Activated CD8-positive, alpha-beta memory T cell treated with anti-CD3 and anti-CD28 coated beads, Interleukin-2, amount 50 U/mL, for 24 hours (primary cell): ENCODE data around the gene GRXCR2.
A peak's percentile ranks its signal among the peaks of the same experiment; 100 is the strongest.

ENCODE experiments used
- DNase-seq: peaks from one replicate; pipeline ENCODE4 v3.0.0-alpha.2; 2020; ENCODE audit errors: extremely low read depth

GRXCR2 gene

GRCh38 chr5:145834917-145835847, 37.6 kb downstream of the GRXCR2 start, which contains the start of gene PRELID2:
PRELID2 (minus strand) TSS chr5:145835342; CDS start chr5:145835251, 91 bp downstream.
- peak; percentile 8 for DNase-seq

DNA sequence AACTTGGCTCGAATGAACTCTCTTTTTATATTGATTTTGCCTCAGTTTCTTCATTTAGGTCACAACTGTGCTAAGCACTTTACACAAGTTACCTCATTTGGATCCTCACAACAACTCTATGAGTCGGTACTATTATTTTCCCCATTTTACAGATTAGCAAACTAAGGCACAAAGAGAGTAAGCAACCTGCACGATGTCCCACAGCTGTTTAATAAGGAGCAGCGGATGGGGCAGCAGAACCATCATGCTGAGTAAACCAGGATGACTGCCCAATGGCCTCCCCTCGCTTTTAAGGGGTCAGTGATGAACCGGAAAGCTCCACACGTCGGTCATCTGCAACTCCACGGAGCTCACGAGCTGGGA, 38.3 kb downstream of the GRXCR2 start:
- DNase-seq, result no peak

GRCh38 chr5:145833631-145834200, 39.1 kb downstream of the GRXCR2 start:
- DNase-seq, result no peak

GRCh38 chr5:145830594-145830993, 42.2 kb downstream of the GRXCR2 start:
- no peak for DNase-seq

- no peak for DNase-seq
These were observed 43.0 kb downstream of the GRXCR2 start for GRCh38 chr5:145829708-145830361.

DNA sequence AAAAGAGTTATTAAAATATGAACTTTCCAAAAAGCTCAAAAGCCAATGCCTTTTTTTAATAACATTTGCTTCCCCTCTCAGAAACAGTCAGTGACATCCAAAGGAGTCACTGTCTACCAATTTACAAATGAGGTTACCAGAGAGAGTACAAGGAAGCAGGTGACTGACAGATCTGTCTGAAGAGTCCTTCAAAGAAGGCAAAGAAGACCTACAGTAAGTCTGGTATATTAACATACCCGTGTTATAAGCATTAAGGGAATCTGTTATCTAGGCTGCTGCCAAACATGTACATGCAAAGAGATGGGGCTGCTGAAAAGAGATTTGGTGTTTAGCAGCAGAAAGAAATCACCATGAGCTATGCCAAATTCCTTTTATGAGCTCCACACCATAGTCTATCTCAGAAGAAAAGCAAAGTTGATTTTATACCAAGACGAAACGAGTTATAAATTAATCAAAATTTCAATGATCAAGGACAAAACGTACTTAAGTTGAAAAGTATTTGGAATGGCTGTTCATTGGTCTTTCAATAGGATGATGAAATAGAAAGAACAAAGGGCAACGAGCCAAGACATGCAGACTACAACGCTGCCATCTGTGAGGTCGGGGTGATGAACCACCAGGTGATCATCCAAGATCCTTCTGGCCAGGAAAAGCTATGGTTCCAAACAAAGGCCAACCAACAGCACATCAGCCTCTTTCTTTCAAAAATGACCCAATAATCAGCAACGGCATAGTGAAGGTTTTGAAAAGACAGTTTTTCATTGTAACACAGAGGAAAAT, 45.7 kb downstream of the GRXCR2 start:
- no peak for DNase-seq

GRCh38 chr5:145825751-145826180, 47.0 kb downstream of the GRXCR2 start:
- DNase-seq, result no peak

GRCh38 chr5:145824040-145824439, 48.8 kb downstream of the GRXCR2 start:
- DNase-seq, result no peak

- DNase-seq, result no peak
These were observed 54.2 kb downstream of the GRXCR2 start for GRCh38 chr5:145818604-145819003.

GRCh38 chr5:145812877-145813276, 59.9 kb downstream of the GRXCR2 start:
- no peak for DNase-seq

DNA sequence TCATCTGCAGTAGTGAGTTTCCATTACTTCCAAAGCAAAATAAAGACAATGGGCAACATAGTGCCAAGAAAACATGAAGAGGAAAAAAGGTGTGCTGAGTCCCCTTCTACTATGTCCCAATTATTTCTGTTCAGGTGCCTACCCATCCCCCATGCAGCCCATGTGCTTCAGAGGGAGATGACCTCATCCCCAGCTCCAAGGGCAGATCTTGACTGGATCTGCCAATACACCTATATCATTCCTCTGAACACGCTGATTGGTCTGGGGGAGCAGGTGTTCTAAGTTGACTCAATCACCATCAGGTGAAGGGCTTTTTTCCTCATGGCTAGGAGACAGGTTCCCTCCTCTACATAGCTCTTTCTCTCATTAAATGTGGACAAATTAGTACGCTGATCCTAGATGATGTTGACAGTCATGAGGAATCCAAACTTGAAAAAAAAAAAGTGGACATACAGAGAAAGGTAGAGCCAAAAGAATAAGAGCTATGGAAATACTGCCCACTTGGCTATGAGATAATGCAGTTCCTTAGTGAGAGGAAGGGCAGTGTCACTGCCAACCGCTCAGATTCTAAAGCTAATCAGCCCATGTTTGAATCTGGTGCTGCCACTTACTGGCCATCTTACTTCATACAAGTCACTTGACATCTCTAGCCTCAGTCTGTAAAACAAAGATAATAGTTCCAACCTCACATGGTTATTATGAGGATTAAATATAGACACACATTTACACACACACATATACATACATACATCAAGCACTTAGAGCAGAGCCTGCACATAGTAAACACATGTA, 60.8 kb downstream of the GRXCR2 start:
- no peak for DNase-seq
